Measurements from ENCODE around the gene ANKRD44.

DNA sequence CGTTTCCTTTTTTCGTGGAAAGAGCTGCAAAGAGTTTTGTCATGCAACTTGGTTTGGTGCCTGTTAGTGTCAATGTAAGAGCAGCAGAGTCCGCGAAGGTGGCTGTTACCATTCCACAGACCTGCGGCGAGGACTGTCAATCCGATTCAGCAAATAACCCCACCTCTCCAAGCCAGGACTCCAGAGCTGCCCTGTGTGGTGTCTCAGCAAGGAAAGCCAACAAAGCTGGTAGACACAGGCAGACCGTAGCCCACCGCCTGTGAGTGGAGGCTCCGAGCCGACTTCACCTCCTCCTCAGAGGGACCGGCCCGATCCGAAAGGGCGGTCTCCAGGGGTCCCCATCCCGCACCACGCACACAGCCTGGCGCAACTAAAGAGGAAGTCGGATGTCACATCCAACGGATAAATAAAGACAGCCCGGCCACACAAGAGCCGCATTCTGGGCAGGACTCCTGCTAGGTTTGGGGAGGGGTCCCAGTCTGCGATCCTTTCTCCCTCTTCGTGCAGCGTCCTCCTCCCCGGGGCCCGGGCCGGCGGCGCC lies 819 bp downstream of the ANKRD44 start:
- TF ChIP-seq SUZ12 (IDR thresholded peaks at IDR 0.05; ENCODE audit: extremely low read depth, insufficient read depth, insufficient read length) (no peak), YY1 (IDR thresholded peaks at IDR 0.05; ENCODE audit: insufficient read depth, insufficient read length) (no peak)
